GM20431 (cell line): ENCODE data around the gene ZNF283.
"Not testable (repeated sequence)": the region's sequence is repeated elsewhere in the genome, so short reads cannot be mapped to it uniquely, and the experiment has no call there.

ENCODE experiments used
- in situ Hi-C: fragments of 300-500 bp; cut with MseI, MboI; formaldehyde crosslinking; loops from one replicate; pipeline ENCODE4 v1.15.0; 2020; ENCODE audit warnings: low sequenced_read_pairs; ENCODE audit not compliant: unreplicated experiment

The ZNF283 gene

DNA sequence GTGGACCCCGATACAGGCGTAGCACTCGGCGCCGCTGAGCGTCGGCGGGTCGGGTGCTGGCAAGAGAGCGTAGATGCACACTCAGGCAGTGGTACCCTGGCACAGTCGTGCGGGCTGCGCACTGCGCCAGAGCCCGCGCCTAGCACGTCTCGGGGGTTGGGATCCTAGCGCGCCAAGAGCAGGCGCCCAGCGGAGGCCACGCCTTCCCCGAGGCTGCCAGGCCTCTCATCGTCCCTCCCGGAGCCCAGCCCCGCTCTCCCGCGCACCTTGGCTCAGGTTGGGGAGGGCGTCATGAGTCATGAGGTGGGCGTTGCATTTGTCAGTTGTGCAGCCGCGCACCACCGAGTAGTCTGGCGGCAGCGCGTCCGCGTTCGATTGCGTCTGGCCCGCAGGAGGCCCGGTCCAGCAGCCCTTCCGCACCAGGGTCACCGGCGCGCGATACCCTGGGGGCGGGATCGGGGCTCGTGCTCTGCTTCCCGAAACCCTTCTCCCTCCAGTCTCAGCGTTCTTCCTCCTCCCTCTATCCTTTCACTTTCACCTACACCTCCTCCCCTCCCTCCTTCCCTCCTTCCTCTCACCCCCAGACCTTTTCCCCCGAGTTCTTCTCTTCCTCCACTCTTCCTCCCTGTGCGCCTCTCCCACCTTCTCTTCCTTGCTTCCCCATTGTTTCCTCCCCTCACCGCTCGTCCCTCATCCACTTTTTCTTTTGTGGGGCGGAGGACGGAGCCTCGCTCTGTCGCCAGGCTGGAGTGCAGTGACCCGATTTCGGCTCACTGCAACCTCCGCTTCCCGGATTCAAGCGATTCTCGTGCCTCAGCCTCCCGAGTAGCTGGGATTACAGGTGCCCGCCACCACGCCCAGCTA, 28.3 kb upstream of the ZNF283 start:
- in situ Hi-C loops, result no loop called here

DNA sequence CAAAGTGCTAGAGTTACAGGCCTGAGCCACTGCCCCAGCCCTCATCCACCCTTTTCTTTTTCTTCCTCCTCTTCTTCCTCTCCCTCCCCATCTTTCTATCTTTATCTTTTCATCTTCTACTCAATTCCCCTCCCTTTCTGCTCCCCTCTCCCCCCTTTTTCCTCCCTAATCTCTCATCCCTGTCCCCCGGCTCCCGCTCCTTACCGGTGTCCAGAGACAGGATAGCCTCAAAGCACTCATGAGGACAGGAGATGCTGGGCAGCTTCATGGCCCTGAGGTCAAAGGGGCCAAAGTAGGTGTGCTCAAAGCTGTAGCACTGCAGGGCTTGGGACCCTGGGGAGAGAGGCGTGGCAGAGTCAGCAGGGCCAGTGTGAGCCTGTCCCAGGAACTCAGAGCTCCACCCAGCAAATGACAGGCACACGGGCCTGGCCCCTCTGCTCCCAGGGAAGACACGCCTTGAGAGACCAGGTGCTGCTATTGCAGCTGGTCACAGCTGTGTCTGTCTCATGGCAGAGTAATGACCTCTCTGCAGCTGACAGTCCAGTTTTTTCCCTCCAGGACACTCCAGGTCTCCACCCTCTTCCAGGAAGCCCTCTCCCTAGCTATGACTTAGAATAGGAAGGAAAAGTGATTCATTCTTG, 27.5 kb upstream of the ZNF283 start:
- in situ Hi-C loops, result no loop called here

DNA sequence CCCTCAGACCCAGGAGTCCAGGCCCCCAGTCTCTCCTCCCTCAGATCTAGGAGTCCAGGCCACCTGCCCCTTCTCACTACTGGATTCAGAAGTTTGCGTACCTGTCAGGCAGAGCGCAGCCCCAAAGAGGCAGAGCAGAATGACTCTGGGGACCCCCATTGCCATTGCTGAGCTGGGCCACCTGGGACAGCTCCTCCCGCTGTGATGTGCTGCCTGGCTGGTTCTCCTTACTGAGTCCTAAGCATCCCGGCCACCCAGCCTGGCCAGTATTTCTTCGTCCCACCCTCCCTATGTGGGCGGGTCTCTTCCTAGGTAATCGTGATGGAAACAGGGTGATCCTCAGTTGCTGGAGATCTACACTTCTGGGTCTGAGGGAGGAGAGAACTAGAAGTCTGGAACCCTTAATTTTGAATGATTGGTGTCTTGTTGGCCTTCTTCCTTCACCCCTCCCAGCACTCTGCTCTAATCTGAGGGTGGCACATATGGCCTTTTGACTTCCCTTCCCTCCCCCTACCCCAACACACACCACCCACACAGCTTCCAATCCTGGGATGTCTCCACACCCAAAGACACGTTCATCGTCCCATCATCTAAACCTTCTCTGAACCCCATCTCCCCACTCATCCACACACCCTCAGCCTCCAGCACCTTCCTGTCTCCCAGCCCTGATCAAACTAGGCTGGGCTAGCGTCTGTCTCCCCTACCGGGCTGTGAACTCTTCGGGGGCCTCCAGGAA, 24.7 kb upstream of the ZNF283 start, which contains the start of gene LYPD5:
LYPD5 (minus strand) TSS at position 232 of the 736 bp plus-strand sequence; CDS start at position 165, 67 bp downstream.
- in situ Hi-C loops, result no loop called here

DNA sequence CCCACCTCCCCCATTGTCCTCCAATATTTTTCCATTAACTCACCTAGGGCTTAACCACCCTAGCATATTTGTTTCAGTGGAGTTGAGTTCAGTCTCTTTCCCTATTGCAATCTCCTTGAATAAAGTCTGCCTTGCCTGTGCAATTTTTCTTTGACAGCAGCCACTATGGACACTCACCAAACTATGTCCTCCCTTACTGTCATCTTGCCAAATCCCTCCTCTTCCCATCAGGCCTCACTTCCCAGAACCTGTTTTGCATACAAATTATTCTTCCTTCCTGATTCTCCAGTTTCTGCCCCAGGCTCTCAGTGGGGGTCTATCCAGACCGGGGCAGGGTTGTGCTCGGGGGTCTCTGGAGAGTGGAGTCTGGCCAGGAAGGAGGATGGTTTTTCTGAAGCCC, 22.7 kb upstream of the ZNF283 start:
- in situ Hi-C loops, result no loop called here

GRCh38 chr19:43806401-43806800, 20.7 kb upstream of the ZNF283 start:
- in situ Hi-C loops, result not testable (repeated sequence)

GRCh38 chr19:43806848-43807247, 20.3 kb upstream of the ZNF283 start:
- in situ Hi-C loops, result no loop called here

- in situ Hi-C loops, result no loop called here
These were observed 19.5 kb upstream of the ZNF283 start for GRCh38 chr19:43807651-43808050.

DNA sequence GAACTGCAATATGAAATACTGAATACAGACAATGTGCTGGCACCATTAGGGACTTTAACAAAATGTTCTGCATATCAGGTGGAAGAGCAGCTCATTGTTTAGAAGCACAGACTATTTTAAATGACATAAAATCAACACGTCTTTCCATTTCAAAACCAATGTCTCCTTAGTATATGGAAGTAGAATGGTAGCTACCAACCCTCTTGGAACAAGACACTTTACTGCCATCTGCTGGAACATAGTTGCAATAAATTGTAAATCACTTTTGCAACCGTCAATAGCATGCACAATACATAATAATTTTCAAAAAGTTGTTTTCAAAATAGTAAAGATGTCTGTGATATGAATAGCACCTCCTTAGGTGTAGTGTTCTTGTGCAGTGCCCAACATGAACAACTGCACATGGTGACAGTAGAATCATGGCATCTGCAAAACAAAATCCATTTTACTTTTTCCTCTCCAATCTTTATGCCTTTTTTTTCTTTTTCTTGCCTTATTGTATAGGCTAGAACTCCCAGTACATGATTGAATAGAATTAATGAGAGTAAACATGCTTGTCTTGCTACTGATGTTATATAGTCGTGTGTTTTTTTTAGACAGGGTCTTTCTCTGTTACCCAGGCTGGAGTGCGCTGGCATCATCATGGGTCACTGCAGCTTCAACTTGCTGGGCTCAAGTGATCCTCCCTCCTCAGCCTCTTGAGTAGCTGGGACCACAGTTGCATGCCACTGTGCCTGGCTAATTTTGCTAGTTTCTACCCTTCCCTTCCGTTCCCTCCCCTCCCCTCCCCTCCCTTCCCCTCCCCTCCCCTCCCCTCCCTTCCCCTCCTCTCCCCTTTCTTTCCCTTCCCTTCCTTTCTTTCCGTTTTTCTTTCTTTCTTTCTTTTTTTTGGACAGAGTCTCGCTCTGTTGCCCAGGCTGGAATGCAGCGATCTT, 17.1 kb upstream of the ZNF283 start:
- in situ Hi-C loops, result loop anchor here (10.0 kb wide), 1 partner anchor 185 kb away; no protein-coding TSS in a partner anchor

- in situ Hi-C loops, result loop anchor here (10.0 kb wide), 1 partner anchor 187 kb away; no protein-coding TSS in a partner anchor
These were observed 15.3 kb upstream of the ZNF283 start for GRCh38 chr19:43811837-43812236.

DNA sequence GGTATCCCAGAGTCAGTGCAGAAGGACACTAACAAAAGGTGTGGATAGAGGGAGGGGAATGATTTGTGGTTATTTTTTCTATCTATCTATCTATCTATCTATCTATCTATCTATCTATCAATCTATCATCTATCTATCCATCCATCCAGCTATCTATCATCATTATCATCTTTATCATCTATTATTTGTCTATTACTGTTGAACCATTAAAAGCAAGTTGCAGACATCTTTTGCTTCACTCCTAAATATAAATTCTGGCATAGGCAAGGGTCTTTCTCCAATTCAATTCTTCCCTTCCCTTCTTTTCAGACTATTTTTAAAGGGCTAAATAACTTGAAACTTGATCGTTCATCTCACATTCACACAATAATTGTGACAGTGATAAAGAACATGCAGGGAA, 14.9 kb upstream of the ZNF283 start:
- in situ Hi-C loops, result loop anchor here (10.0 kb wide), 1 partner anchor 187 kb away; no protein-coding TSS in a partner anchor

DNA sequence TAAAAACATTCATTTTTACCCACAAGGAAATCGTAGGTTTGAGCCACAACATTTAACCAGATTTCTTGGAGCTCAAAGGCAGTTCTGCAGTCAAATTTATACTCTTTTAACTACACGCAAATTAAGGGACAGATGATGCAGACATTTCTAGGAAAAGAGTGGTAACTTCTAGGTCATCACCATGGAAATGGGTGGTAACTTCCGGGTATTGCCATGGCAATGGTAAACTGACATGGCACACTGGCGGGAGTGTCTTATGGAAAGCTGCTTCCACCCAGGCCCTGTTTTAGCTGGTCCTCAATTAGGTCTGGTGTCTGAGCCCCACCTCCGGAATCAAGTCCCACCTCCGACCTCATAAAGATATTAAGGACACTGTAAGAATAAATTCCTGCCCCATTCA, 14.4 kb upstream of the ZNF283 start:
- in situ Hi-C loops, result loop anchor here (10.0 kb wide), 1 partner anchor 188 kb away; no protein-coding TSS in a partner anchor

DNA sequence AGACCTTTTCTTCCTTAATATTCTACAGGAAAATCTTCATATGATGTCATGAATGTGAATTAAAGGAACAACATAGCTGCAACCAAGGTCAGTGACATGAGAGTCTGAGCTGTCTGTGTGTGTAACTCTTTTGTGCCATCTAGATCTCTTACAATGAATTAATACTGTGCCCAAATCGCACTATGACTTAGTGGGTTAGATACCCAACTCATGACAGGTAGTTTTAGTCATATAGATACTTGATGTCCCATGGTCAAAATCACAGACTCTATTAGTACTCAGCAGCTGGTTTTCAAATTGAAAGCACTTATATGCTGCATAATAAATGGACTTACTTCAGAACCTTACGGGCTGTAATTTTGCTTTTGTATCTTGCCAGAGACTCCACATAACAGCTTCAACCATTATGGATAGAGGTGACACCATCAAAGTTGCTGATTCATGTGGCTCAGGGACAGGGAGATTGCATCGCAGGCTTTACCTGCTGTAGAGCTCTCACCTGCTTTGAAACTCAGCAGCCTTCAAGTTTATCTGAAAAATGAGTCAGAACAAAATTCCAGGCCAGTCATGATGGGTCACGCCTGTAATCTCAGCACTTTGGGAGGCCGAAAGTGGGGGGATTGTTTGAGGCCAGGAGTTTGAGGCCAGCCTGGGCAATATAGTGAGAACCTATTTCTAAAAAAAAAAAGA, 12.3 kb upstream of the ZNF283 start:
- in situ Hi-C loops, result loop anchor here (10.0 kb wide), 1 partner anchor 190 kb away; no protein-coding TSS in a partner anchor

GRCh38 chr19:43817454-43817853, 9.7 kb upstream of the ZNF283 start:
- in situ Hi-C loops, result loop anchor here (10.0 kb wide), 1 partner anchor 193 kb away; no protein-coding TSS in a partner anchor

DNA sequence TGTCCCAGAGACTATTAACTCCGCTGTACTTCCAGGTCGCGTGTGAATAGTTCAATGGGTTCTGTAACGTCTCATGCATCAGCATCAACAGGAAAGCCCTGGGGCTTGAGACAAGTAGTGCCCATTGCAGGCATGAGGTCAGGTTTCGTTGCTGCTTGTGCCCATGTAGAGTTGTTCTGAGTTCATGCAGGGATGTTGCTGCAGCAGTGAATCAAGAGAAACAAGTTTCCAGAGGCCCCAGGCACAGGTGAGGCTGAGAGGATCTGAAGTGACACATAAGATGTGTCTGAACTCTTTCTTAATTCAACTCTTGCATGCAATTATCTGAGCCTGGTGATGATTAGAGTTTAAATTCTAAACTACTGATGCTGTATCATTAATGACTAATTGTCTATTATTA, 8.6 kb upstream of the ZNF283 start:
- in situ Hi-C loops, result loop anchor here (10.0 kb wide), 1 partner anchor 194 kb away; no protein-coding TSS in a partner anchor

DNA sequence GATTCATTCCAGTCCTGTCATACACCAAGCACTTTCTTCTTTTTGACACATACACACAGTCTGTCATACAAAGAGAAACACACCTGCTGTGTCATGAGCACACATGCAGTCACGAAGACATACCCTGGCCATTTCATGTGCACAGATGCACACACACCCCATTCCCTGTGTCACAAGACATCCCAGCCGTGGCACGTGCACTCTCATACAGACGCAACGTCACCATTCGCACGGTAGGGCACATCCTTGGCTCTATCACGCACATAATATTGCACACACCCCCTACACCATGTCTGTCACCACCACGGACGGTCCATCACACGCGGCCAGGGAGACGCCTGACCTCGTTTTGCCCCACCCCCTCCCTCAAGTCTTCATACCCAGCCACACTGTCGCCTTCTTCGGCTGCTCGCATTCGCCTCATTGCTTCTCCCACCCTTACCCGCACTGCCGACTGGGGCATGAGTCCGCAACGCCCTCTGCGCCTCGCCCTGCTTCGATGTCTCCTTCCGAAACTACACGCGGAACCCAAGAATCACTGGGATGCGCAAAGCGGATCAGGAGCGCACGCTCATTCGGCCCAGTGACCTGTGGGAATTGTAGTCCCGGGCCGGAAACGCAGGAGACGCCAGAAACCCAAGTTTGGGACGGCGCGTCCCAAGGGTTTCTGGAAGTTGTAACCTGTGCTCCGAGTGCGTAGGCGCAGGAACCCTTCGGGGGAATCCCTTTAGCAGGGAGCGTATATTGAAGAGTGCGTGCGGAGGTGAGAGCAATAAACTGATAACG, 6.8 kb upstream of the ZNF283 start:
- in situ Hi-C loops, result no loop called here

GRCh38 chr19:43820884-43821215, 6.3 kb upstream of the ZNF283 start:
- in situ Hi-C loops, result no loop called here

DNA sequence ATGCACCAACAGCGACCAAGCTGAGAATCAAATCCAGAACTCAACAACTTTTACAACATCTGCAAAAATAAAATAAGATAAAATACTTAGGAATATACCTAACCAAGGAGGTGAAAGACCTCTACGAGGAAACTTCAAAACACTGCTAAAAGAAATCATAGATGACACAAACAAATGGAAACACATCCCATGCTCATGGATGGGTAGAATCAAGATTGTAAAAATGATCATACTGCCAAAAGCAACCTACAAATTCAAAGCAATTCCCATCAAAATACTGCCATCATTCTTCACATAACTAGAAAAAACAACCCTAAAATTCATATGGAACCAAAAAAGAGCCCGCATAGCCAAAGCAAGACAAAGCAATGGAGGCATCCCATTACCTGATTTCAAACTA, 3.3 kb upstream of the ZNF283 start:
- in situ Hi-C loops, result not testable (repeated sequence)

DNA sequence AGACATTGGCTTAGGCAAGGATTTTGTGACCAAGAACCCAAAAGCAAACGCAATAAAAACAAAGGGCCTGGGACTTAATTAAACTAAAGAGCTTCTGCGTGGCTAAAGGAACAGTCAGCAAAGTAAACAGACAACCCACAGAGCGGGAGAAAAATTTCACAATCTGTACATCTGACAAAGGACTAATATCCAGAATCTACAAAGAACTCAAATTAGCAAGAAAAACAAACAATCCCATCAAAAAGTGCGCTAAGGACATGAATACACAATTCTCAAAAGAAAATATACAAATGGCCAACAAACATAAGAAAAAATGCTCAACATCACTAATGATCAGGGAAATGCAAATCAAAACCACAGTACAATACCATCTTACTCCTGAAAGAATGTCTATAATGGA, 2.5 kb upstream of the ZNF283 start:
- in situ Hi-C loops, result not testable (repeated sequence)
